Esophagus muscularis mucosa (tissue), 4 donors: Measurements from ENCODE around the gene EIF2S2. TPM values are rescaled to one million over a fixed set of nuclear protein-coding genes. Genes with fewer than 3 reads are reported as not detected.

Experiments used
- DNase-seq: peaks from one replicate; pipeline ENCODE4 v3.0.0-alpha.2; 2017; ENCODE audit errors: extremely low spot score
- H3K27ac ChIP-seq, 4 donors: fragments of 200-600 bp; sonication (generic); replicated peaks in 1 of 4; 1 replicate in 3 of 4; 2 replicates in 1 of 4; pipeline ENCODE4 v1.5.1; 2016 to 2019; ENCODE audit warnings: mild to moderate bottlenecking in 1 of 4
- H3K27me3 ChIP-seq, 4 donors: fragments of 200-600 bp; sonication (generic); one replicate each; pipeline versions ENCODE4 v1.5.1 to v1.6.0; 2016 to 2019
- H3K36me3 ChIP-seq, 4 donors: fragments of 200-600 bp; sonication (generic); one replicate each; pipeline ENCODE4 v1.5.1; 2016 to 2019
- H3K4me1 ChIP-seq, 4 donors: fragments of 200-600 bp; sonication (generic); one replicate each; pipeline ENCODE4 v1.5.1; 2016 to 2019
- H3K4me3 ChIP-seq, 4 donors: fragments of 200-600 bp; sonication (generic); 1 replicate in 2 of 4; 2 replicates in 2 of 4; pipeline ENCODE4 v1.5.1; 2016 to 2019; ENCODE audit warnings: mild to moderate bottlenecking in 4 of 4, moderate library complexity in 1 of 4
- H3K9me3 ChIP-seq, 4 donors: fragments of 200-600 bp; sonication (generic); 1 replicate in 3 of 4; 2 replicates in 1 of 4; pipeline ENCODE4 v1.5.1; 2016 to 2019
- CTCF ChIP-seq, 3 experiments: fragments of 200-600 bp in 2 of 3; fragments of 450-650 bp in 1 of 3; sonication (generic) in 2 of 3; IDR thresholded peaks; one replicate each; pipeline ENCODE4 v1.5.1; 2017 to 2019; ENCODE audit warnings: antibody characterized with exemption in 3 of 3, mild to moderate bottlenecking in 2 of 3, moderate library complexity in 1 of 3
- EP300 ChIP-seq: sonication (generic); formaldehyde crosslinking; IDR thresholded peaks from one replicate; pipeline ENCODE4 v1.6.1; 2017; ENCODE audit warnings: antibody characterized with exemption
- POLR2A ChIP-seq: fragments of 450-650 bp; IDR thresholded peaks from one replicate; pipeline ENCODE4 v1.6.1; 2017; ENCODE audit warnings: antibody characterized with exemption, moderate library complexity, mild to moderate bottlenecking, low read depth
- POLR2AphosphoS5 ChIP-seq, 2 donors: sonication (generic); formaldehyde crosslinking; IDR thresholded peaks; one replicate each; pipeline ENCODE4 v1.6.1; 2017; ENCODE audit warnings: antibody characterized with exemption in 2 of 2
- WGBS: methylation state at CpG from one replicate; pipeline ENCODE4 v1.1.5; 2018; 5-methylcytosine and 5-hydroxymethylcytosine counted together
- intact Hi-C: fragments of 100-400 bp; cut with DNase I; formaldehyde crosslinking; loops from one replicate; pipeline ENCODE4 v1.15.1; 2023
- total RNA-seq, 4 donors: library from RNA; depleted of rRNA; stranded (reverse); fragments of >200 nt; gene quantifications; one replicate each; pipeline versions ENCODE4 v1.1.0 to v1.2.1, GENCODE V29; 2016

The EIF2S2 gene
- total RNA-seq, 4 donors from 2014 or later, result 48.6 to 64.2 (median 58.7) TPM

- no peak for DNase-seq
- Histone ChIP-seq H3K27ac (no peak overlapping the region), H3K9me3 (no peaks in the 10 kb centered on the region), H3K4me1 (no peaks in the 10 kb centered on the region), H3K4me3 (no peak overlapping the region), H3K36me3 (no peaks in the 10 kb centered on the region), H3K27me3 (no peaks in the 10 kb centered on the region)
- intact Hi-C loops, result no loop called here
- TF ChIP-seq POLR2AphosphoS5 (IDR thresholded peaks at IDR 0.05), result no peak
- no peak for TF ChIP-seq POLR2A
- TF ChIP-seq EP300, result no peak
- TF ChIP-seq CTCF (IDR thresholded peaks at IDR 0.05), result no peak
These were observed 11.3 kb upstream of the EIF2S2 start for GRCh38 chr20:34123309-34123708.

- intact Hi-C loops, result no loop called here
- TF ChIP-seq POLR2A, result no peak
- no peak for TF ChIP-seq CTCF (IDR thresholded peaks at IDR 0.05)
- no peak for TF ChIP-seq POLR2AphosphoS5 (IDR thresholded peaks at IDR 0.05)
- no peak for TF ChIP-seq EP300
- no peaks in the 10 kb centered on the region for H3K4me1 ChIP-seq
- no peaks in the 10 kb centered on the region for H3K36me3 ChIP-seq
- DNase-seq, result no peak
- H3K27ac ChIP-seq, result no peak overlapping the region
- WGBS, result 91% methylated on average over 34 of the region's 43 CpGs
- H3K27me3 ChIP-seq, result no peaks in the 10 kb centered on the region
- no peak overlapping the region for H3K4me3 ChIP-seq
- H3K9me3 ChIP-seq, result no peaks in the 10 kb centered on the region
These were observed 10.4 kb upstream of the EIF2S2 start for GRCh38 chr20:34122274-34122980.

- 90% methylated on average over 2 of the region's 2 CpGs for WGBS
- H3K9me3 ChIP-seq, result no peaks in the 10 kb centered on the region
- H3K4me3 ChIP-seq, result no peak overlapping the region
- intact Hi-C loops, result no loop called here
- TF ChIP-seq POLR2AphosphoS5 (IDR thresholded peaks at IDR 0.05) (no peak), POLR2A (no peak), EP300 (no peak), CTCF (IDR thresholded peaks at IDR 0.05) (no peak)
- no peak for DNase-seq
- H3K36me3 ChIP-seq, result no peaks in the 10 kb centered on the region
- H3K27me3 ChIP-seq, result no peaks in the 10 kb centered on the region
- H3K27ac ChIP-seq, result no peak overlapping the region
- no peaks in the 10 kb centered on the region for H3K4me1 ChIP-seq
These were observed 8.2 kb upstream of the EIF2S2 start for GRCh38 chr20:34120213-34120612.

- no peak overlapping the region for H3K4me3 ChIP-seq
- no peak for TF ChIP-seq POLR2AphosphoS5 (IDR thresholded peaks at IDR 0.05)
- intact Hi-C loops, result no loop called here
- peaks cover 8 to 18% (median 18%) of the 10 kb centered on the region in 4 donors for H3K4me1 ChIP-seq
- no peak for DNase-seq
- no peaks in the 10 kb centered on the region for H3K9me3 ChIP-seq
- H3K36me3 ChIP-seq, result no peaks in the 10 kb centered on the region
- no peaks in the 10 kb centered on the region for H3K27me3 ChIP-seq
- no peak overlapping the region for H3K27ac ChIP-seq
These were observed 3.2 kb upstream of the EIF2S2 start for GRCh38 chr20:34115232-34115631.

- peaks cover 12 to 23% (median 22%) of the 10 kb centered on the region in 4 donors for H3K4me1 ChIP-seq
- H3K4me3 ChIP-seq, result no peak overlapping the region
- H3K27me3 ChIP-seq, result no peaks in the 10 kb centered on the region
- intact Hi-C loops, result no loop called here
- H3K36me3 ChIP-seq, result no peaks in the 10 kb centered on the region
- no peak for DNase-seq
- no peaks in the 10 kb centered on the region for H3K9me3 ChIP-seq
- WGBS, result 81% methylated on average over 4 of the region's 4 CpGs
- no peak for TF ChIP-seq EP300
- TF ChIP-seq POLR2A, result no peak
- TF ChIP-seq POLR2AphosphoS5 (IDR thresholded peaks at IDR 0.05), result no peak
- TF ChIP-seq CTCF (IDR thresholded peaks at IDR 0.05), result no peak
- H3K27ac ChIP-seq, result no peak overlapping the region
These were observed 2.8 kb upstream of the EIF2S2 start for GRCh38 chr20:34114809-34115208.
